HG03432 (cell line): Measurements from ENCODE around the gene NUMB.

Source experiments
- ATAC-seq: cut with Tn5 transposase; IDR thresholded peaks from one replicate; pipeline ENCODE4 v1.9.1; 2021; ENCODE audit warnings: mild to moderate bottlenecking, moderate library complexity; ENCODE audit not compliant: unreplicated experiment

NUMB gene

DNA sequence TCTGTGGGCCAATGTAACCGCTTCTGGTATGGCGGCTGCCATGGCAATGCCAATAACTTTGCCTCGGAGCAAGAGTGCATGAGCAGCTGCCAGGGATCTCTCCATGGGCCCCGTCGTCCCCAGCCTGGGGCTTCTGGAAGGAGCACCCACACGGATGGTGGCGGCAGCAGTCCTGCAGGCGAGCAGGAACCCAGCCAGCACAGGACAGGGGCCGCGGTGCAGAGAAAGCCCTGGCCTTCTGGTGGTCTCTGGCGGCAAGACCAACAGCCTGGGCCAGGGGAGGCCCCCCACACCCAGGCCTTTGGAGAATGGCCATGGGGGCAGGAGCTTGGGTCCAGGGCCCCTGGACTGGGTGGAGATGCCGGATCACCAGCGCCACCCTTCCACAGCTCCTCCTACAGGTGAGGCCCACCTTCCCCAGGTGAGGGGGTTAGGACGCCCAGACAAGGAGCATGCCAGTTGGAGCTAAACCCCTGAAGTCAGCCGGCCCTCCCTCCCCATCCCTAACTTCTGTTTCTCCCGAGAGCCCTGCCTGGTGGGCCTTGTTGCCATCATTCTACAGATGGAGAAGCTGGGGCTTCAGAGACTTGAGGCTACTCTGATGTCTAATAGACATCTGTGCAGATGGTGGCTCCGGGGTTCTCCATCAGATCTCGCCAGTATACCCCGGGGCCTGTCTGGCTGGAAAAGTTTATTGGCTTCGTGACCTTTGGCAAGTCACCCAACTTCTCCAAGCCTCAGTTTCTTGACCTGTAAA lies 195.7 kb downstream of the NUMB start:
- no peak for ATAC-seq

DNA sequence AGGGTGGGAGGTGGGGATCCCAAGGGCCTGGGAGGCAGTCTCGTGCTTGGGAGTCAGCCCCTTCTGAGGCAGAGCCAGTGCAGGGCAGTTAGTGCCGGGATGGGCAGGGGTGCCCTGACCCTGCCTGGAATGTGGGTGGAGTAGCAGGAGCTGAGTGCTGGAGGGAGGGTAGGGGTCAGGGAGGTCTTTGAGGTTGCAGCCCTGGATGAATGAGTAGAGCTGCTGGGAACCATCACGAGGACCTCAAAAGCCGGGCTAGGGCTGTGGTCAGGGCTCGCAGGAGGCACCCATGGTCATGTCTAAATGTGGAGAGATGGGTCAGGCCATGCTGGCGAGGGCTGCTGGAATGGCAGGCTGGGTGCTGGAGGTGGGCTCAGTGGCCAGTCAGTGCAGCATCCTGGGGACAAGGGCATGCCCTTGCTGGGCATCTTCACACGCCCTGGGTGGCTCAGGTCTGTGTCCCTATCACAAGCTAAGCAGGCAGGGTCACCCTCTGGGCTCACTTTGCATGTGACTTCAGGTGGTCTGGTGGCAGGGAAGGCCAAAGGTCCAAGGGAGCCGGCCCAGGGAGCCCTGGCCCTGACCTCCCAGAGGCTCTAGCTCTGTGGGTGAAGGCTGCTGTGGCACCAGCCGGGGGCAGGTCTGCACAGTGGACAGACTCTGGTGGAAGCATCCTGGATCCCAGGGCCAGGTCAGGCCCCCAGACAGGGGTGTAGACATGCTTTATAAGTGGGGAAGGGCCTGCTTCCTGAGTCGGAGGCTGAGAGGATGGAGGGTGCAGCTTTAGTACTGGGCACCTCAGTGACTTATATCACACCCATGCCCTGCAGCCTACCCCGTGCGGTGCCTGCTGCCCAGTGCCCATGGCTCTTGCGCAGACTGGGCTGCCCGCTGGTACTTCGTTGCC lies 196.6 kb downstream of the NUMB start:
- no peak for ATAC-seq

DNA sequence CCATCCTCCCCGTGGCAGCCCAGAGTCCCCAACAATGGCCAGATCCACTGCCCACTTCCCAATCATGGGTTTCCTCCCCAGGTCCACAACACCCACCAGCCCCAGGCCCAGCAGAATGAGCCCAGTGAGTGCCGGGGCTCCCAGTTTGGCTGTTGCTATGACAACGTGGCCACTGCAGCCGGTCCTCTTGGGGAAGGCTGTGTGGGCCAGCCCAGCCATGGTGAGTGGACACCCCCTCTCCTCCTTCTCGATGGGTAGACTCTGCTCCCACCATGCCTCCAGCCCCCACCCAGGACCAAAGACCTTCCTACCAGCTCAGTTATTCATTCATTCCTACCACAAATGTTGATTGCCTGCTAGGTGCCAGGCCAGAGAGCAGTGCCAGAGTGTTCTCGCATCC lies 197.3 kb downstream of the NUMB start:
- no peak for ATAC-seq

DNA sequence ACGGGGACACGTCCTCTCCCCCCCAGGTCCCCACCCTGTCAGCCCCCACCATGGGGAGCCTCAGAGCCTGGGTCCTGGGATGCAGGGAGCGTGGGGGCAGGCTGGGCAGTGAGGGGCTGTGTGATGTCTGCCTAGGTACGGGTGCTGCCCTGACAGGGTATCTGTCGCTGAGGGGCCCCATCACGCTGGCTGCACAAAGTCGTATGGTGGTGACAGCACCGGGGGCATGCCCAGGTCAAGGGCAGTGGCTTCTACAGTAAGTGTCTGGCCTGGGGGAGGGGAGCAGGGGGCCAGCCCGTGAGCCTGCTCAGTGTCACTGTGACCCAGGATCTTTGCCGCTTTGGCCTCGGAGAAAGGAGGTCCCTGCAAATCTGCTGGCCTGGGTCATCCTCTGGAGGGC lies 197.8 kb downstream of the NUMB start:
- no peak for ATAC-seq

DNA sequence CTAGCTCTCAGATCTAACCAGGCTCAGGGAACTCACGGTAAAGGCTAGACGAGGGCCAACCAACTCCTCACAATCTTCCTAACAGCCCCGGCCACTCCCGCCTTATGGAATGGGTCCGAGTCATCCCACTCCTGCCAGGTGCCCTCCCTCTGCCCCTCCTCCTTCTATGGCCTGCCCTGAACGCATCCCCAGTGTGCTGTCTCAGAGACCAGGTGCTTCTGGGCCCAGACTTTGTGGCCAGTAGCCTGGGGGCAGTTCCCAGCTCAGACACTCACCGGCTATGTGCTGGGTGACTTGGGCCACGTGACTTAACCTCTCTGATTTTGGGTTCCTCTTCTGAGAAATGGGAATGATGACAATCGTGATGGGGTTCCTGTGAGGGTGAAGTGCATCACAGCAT lies 198.5 kb downstream of the NUMB start:
- no peak for ATAC-seq

DNA sequence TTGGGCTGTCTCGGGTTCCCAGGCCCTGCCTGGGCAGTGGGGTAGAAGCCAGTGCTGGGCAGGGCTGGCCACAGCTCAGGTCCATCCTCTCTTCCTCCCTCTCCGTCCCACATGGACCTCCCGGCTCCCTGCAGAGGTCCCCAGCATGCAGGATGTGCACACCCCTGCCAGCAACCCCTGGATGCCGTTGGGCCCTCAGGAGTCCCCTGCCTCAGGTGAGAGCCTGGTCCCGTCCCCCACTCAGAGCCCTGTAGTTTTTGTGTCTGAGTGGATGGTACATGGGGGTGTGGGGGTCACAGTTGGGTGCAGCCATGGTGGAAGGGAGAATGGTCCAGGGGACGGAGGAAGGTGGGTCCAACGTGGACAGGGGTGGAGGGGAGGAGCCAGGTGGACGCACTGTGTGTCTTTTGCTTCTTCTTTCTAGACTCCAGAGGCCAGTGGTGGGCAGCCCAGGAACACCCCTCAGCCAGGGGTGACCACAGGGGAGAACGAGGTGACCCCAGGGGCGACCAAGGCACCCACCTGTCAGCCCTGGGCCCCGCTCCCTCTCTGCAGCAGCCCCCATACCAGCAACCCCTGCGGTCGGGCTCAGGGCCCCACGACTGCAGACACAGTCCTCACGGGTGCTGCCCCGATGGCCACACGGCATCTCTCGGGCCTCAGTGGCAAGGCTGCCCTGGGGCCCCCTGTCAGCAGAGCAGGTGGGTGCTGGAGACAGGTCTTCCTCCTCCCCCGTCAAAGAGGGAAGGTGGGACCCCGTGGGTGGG lies 199.3 kb downstream of the NUMB start:
- ATAC-seq: no peak

DNA sequence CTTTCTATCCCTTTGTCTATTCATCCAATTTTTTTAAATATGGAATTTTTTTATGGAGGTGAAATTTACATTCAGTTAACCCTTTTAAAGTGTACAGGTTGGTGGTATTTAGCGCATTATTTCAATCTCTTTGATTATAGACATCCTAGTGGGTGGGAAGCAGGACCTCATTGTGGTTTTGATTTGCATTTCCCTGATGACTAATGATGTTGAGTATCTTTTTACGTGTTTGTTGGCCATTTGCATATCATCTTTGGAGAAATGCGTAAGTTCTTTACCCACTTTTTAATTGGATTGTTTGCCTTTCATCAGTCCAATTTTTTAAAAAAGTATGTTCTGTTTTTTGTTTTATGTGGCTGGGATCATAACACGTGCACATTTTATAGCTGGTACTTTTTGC lies 200.3 kb downstream of the NUMB start:
- no peak for ATAC-seq

DNA sequence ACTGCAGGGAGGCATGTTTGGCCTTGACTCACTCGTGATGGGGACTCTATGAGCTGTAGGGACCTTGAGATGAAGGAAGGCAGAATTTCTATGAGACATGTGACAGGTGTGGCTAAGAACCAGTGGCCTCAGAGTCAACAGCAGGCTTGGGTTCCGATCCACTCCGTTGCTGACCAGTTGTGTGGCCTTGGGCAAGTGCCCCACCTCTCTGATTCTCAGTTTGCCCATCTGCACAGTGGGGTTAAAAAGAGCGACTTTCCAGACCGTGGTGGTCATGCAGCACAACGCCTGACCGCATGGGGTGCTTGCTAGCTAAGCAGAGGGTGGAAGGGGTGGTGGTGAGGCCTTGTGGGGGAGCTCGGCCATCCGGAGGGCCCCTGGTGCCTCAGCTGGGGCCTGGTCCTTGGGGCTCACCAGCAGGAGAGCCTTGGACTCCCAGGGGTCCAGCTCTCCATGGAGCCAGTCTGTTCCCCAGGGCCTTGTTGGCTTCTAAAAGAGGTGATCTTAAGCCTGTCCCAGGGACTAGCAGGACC lies 202.6 kb downstream of the NUMB start:
- ATAC-seq: no peak

DNA sequence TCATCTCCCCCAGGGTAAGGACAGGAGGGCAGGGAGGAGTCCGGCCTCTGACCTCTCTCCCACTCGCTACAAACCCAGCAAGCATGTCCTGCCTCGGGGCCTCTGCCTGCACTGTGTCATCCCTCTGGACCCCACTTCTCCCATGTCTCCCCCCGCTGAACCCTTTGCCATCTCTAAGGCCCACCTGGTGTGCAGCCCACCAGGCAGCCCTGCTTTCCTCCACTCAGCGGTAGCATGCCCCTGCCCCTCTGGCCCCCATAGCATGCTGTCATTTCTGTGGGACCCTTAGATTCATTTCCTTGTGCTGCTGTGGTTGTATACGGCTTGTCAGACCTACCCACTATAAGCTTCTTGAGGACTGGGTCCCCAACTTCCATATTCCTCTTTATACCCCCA lies 203.3 kb downstream of the NUMB start:
- ATAC-seq: no peak

DNA sequence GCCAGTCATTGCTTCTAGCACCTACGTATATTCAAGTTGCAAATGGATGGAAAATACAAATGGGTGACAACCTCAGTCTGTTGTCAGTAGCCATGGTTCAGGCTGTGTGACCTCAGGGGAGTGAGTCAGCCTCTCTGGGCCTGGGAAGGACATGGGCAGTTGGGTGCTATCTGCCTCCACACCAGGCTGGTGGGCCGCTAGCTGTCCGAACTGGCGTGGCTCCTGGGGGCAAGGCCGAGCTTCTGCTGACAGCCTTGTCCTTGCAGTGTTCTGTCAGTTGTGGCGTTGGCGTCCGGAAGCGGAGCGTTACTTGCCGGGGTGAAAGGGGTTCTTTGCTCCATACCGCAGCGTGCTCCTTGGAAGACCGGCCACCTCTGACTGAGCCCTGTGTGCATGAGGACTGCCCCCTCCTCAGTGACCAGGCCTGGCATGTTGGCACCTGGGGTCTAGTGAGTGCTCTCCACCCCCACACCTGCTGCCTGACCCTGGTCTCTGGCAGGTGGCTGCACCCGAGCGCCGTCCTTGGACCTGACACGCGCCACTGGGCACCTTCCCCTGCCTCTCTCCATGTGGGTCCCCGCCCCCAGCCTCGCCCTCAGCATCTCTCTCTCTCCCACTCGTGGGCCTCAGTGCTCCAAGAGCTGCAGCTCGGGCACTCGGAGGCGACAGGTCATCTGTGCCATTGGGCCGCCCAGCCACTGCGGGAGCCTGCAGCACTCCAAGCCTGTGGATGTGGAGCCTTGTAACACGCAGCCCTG lies 203.9 kb downstream of the NUMB start:
- ATAC-seq: no peak

DNA sequence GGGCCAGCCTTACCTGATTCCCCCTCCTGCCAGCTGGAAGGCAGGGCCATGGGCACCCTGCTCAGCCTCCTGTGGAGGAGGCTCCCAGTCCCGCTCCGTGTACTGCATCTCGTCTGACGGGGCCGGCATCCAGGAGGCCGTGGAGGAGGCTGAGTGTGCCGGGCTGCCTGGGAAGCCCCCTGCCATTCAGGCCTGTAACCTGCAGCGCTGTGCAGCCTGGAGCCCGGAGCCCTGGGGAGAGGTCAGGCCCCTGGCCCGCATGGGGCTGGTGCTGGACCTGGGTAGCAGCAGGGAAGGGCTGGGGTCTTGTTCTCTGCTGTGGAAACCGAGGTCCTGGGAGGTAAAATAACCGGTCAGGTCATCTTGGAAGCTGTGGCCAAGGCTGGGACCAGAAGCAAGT lies 204.6 kb downstream of the NUMB start:
- ATAC-seq: no peak

DNA sequence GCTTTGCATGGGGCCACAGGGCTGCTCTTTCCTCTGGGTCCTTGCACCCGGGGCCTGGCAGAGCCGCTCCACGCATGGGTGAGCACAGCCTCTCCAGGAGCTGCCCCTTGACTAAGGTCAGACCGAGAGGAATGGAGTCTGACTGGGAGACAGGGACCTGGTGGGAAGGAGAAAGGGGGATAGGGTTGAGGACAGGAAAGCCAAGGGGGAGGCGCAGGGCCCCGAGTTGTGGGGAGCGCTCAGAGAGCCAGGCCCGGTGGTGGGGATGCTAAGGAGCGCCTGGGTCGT lies 205.1 kb downstream of the NUMB start:
- ATAC-seq: no peak

DNA sequence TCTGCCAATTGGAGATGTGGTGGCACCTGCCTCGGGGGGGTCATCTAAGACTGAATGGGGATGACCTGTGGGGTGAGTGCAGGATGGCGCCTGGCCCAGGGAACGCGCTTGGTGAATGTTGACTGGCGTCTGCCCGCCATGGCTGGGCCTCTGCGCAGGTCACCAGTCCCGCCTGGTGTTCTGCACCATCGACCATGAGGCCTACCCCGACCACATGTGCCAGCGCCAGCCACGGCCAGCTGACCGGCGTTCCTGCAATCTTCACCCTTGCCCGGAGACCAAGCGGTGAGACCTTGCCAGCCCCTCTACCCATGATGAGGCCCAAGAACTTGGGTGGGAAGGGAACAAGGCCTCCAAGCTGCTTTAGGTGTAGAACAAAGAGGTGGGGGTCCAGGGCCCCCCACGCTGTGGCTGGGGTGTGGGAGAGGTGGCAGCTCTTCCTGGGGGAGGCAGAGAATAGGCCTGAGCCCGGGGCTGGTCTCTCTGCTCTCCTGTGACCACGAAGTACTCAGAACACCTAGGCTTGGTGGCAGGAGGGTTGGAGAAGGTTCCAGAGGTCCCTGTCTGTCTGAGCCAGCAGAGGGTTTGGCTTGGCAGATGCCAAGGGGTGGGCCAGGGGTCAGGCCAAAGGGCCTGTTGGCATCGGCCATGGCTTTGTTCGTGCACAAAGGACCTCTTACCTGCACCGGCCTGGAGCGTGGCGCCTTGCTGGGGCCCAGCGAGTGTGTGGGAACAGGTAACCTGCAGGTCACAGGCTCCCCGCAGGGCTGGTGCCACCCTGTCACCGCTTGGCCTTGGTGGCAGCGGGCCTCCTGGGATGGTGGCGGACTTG lies 205.6 kb downstream of the NUMB start:
- no peak for ATAC-seq

DNA sequence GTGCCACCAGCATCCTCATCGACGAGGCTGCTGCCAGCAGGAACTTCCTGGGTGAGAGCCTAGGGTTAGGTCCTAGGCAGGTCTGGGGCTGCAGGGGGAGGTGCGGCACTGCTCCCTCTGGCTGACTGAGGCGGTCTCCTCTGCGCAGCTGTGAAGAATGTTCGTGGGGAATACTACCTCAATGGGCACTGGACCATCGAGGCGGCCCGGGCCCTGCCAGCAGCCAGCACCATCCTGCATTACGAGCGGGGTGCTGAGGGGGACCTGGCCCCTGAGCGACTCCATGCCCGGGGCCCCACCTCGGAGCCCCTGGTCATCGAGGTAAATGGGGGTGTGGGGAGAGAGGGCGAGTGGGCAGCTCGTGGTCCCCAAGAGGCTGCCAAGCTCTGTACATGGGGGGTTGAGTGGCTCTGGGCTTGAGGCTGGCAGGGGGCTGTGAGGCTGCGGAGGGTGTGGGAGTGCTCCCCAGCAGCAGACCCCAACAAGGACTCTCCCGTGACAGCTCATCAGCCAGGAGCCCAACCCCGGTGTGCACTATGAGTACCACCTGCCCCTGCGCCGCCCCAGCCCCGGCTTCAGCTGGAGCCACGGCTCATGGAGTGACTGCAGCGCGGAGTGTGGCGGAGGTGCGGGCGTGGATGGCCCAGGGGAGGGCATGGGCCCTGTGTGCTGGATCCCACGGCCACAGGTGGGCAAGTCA lies 206.7 kb downstream of the NUMB start:
- ATAC-seq: no peak

DNA sequence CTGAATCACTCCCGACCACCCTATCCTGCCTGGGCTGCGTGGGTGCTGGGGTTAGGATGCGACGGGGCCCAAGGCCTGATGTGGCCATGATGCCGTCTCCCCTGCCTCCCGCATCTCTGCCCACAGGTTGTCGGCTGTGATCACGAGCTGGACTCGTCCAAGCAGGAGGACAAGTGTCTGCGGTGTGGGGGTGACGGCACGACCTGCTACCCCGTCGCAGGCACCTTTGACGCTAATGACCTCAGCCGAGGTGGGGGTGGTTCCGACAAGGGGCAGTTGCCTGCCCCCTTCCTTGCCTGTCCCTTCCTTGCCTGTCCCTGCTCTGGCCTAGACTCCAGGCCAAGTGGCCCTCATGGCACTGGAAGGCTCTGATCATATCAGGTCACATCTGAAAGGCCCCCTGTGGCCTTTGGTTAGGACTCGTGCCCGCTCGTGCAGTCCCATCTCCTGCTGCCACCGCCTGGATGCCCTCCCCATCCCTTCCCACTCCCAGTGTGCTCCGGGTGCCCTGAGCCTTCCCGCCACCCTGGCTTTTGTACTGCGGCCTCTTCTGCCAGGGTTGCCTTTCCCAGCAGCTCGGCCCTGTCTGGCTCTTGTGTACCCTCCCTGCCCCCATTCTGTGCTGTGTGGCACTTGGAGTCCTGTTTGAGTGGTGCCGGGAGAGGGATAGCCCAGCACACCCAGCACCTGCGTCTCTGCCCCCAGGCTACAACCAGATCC lies 207.4 kb downstream of the NUMB start:
- no peak for ATAC-seq

DNA sequence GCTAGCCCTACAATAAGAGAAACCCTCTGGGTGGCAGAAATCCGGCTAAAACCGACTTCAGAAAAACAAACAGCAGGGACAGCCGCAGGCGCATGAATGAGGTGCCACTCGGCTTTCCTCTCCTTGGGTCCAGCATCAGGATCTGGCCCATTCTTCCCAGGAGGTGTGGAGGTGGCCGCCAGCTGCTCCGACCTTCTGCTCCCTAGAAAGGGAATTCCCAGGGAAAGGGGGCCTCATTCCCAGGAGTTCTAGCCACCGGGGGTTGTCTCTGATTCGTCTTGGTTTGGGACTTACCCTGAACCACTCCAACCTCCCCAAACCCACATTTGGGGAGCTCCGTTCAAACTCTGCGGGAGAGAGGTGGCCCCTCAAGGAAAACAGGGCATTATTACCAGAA lies 208.0 kb downstream of the NUMB start:
- no peak for ATAC-seq

DNA sequence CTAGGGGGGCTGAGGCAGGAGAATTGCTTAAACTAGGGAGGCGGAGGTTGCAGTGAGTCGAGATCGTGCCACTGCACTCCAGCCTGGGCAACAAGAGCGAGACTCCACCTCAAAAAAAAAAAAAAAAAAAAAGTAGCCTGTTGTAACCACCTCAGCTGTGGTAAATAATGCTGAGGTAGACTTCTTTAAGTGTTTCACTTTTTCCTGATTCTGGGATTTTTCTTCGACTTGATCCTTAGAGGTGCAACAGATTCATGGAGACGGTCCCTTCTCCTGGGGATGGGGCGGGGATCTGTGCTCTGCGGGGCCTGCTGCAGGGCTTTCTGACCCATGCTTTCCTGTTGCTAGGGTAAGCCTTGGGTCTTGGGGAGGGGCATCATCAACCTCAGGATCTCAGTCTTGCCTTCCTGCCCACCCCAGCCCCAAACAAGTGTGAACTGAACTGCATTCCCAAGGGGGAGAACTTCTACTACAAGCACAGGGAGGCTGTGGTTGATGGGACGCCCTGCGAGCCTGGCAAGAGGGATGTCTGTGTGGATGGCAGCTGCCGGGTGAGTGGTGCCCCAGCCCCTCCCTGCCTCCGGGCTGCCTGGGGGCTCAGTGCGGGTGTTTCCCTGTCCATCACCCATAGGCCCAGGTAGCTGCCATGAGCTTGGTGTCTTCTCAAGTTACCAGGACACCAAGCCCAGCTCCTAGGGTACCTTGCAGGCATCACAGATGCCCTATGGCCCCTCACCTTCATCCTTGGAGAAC lies 208.6 kb downstream of the NUMB start:
- ATAC-seq: no peak

DNA sequence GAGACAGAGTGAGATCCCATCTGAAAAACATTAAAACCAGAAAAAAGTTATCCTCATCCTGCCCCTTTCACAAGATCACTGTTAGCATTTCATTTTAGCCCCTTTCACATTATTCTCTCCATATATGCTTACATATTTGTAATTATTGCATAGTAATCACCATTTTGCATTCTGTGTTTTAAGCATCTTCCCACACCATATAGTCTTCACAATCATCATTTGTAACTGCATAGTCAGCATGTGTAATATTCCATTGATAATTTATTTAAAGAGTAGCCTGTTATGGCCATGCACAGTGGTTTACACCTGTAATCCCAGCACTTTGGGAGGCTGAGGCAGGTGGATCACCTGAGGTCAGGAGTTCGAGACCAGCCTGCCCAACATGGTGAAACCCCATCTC lies 209.2 kb downstream of the NUMB start:
- no peak for ATAC-seq
